Mesendoderm (in vitro differentiated cells): ENCODE results near the gene FAAP100.

Experiments used
- DNase-seq: peaks from one replicate; pipeline ENCODE4 v3.0.0; 2013
- H2AK5ac ChIP-seq: 2 replicates; pipeline ENCODE4 v1.6.1; 2013; ENCODE audit warnings: low read length, inconsistent platforms
- H2BK120ac ChIP-seq: 2 replicates; pipeline ENCODE4 v1.6.1; 2013; ENCODE audit warnings: low read depth, mild to moderate bottlenecking, low read length, moderate library complexity, mixed read lengths
- H2BK15ac ChIP-seq: replicated peaks from 2 replicates; pipeline ENCODE4 v1.6.1; 2013; ENCODE audit warnings: low read depth, mild to moderate bottlenecking, moderate library complexity
- H2BK5ac ChIP-seq: 2 replicates; pipeline ENCODE4 v1.6.1; 2013; ENCODE audit warnings: low read length, inconsistent platforms
- H3K18ac ChIP-seq: 2 replicates; pipeline ENCODE4 v1.6.1; 2013; ENCODE audit warnings: mild to moderate bottlenecking, low read length, mixed read lengths
- H3K23ac ChIP-seq: one replicate; pipeline ENCODE4 v1.6.1; 2013; ENCODE audit warnings: low read length
- H3K27ac ChIP-seq: 2 replicates; pipeline ENCODE4 v1.5.1; 2013; ENCODE audit warnings: low read depth, mild to moderate bottlenecking, inconsistent platforms, low read length, moderate library complexity
- H3K27me3 ChIP-seq: 2 replicates; pipeline ENCODE4 v1.6.1; 2013; ENCODE audit warnings: low read length, control low read depth, mild to moderate bottlenecking, inconsistent platforms; ENCODE audit not compliant: insufficient read depth, poor library complexity
- H3K36me3 ChIP-seq: 2 replicates; pipeline ENCODE4 v1.6.1; 2013; ENCODE audit warnings: low read length, inconsistent platforms; ENCODE audit not compliant: control insufficient read depth, insufficient read depth
- H3K4ac ChIP-seq: one replicate; pipeline ENCODE4 v1.6.1; 2013; ENCODE audit warnings: low read depth, mild to moderate bottlenecking, low read length, moderate library complexity
- H3K4me1 ChIP-seq: 2 replicates; pipeline ENCODE4 v1.6.1; 2013; ENCODE audit warnings: low read depth, low read length, inconsistent platforms; ENCODE audit not compliant: control insufficient read depth
- H3K4me2 ChIP-seq: 2 replicates; pipeline ENCODE4 v1.6.1; 2013; ENCODE audit warnings: low read length
- H3K4me3 ChIP-seq: 2 replicates; pipeline ENCODE4 v1.5.1; 2013; ENCODE audit warnings: mild to moderate bottlenecking, low read length
- H3K56ac ChIP-seq: one replicate; pipeline ENCODE4 v1.6.1; 2013; ENCODE audit warnings: low read length
- H3K79me1 ChIP-seq: 2 replicates; pipeline ENCODE4 v1.6.1; 2013; ENCODE audit warnings: low read length, inconsistent platforms
- H3K79me2 ChIP-seq: 2 replicates; pipeline ENCODE4 v1.6.1; 2013; ENCODE audit warnings: mild to moderate bottlenecking, low read length; ENCODE audit not compliant: control insufficient read depth, insufficient read depth
- H3K9ac ChIP-seq: 2 replicates; pipeline ENCODE4 v1.6.1; 2013; ENCODE audit warnings: low read length, inconsistent platforms
- H4K5ac ChIP-seq: one replicate; pipeline ENCODE4 v1.6.1; 2013; ENCODE audit warnings: low read length
- H4K8ac ChIP-seq: one replicate; pipeline ENCODE4 v1.6.1; 2013; ENCODE audit warnings: low read depth, mild to moderate bottlenecking, control low read depth, low read length, moderate library complexity
- WGBS: extraction: QIAGEN DNeasy Blood & Tissue Kit; methylation state at CpG from one replicate; pipeline ENCODE4 v1.1.7; 2013; ENCODE audit warnings: low lambda C conversion rate, missing lambda C conversion rate; ENCODE audit not compliant: insufficient coverage; ENCODE audit errors: extremely low coverage; 5-methylcytosine and 5-hydroxymethylcytosine counted together

Gene FAAP100

DNA sequence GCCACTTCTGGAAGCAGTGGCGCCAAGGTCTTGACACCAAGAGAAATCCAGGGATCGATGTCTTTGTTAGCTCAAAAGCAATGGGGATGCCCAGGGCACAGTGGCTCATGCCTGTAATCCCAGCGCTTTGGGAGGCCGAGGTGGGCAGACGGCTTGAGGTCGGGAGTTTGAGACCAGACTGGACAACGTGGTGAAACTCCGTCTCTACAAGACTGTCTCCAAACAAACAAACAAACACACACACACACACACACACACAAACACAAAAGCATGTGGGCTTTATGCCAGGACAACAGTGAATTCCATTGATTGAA, 22.4 kb upstream of the FAAP100 start:
- Histone ChIP-seq H2BK120ac (no peak overlapping the region), H3K4me2 (no peak overlapping the region), H3K18ac (no peak overlapping the region), H3K56ac (no peak overlapping the region), H3K23ac (no peak overlapping the region), H4K5ac (no peak overlapping the region), H3K36me3 (peaks cover 24% of the 10 kb centered on the region), H2AK5ac (no peak overlapping the region), H3K4ac (no peak overlapping the region), H2BK5ac (no peak overlapping the region), H4K8ac (no peak overlapping the region), H3K27me3 (no peaks in the 10 kb centered on the region), H3K4me1 (no peaks in the 10 kb centered on the region), H3K27ac (no peak overlapping the region), H3K79me1 (peaks cover 2% of the 10 kb centered on the region), H2BK15ac (no peak overlapping the region), H3K4me3 (no peak overlapping the region), H3K9ac (no peak overlapping the region), H3K79me2 (no peaks in the 10 kb centered on the region)
- WGBS: no CpG with 5 or more reads among the region's 8 CpGs
- no peak for DNase-seq

DNA sequence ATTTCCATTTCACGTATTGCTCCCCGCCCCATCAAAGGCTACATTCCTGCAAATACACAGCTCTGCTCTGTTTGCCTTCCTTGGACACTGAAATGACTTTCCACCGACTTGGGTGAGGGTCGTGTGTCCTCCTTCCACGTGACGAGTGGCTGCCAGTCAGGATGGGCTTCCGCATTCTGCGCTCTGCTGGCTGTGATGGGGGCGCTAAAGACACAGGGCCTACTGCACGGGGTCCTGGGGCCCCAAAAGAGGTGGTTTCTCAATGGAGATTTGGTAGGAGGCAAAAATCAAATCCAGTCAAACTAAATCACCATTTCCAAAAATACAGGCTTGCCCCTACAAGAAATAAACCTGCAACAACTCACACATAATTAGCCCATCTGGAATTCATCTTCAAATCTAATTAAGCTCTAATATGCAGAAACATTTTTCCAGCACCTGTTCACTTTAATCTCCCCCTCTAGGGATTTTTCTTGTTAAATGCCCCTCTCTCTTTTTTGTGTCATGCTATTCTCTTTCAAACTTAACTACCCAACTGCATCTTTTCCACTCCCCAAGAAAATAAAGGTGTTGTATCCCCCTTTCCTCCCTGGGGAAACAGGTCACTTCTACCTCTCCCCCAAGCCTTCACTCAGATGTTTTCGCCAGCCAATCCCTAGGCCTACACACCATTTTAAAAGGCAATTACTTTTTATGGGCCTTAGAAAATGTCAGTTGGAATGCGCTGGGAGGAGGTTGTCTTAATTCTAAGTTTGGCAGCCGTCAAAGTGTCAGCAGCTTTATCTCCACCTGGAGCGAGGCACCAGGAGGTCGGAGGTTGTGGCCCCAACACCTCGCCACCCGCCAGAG, 21.9 kb upstream of the FAAP100 start:
- Histone ChIP-seq H3K4me1 (no peaks in the 10 kb centered on the region), H3K27me3 (no peaks in the 10 kb centered on the region), H3K18ac (no peak overlapping the region), H2BK15ac (no peak overlapping the region), H3K27ac (no peak overlapping the region), H3K79me2 (no peaks in the 10 kb centered on the region), H3K79me1 (no peaks in the 10 kb centered on the region), H3K56ac (no peak overlapping the region), H2BK5ac (no peak overlapping the region), H2AK5ac (no peak overlapping the region), H2BK120ac (no peak overlapping the region), H3K23ac (no peak overlapping the region), H3K4me3 (no peak overlapping the region), H3K36me3 (peaks cover 24% of the 10 kb centered on the region), H4K8ac (no peak overlapping the region), H3K9ac (no peak overlapping the region), H4K5ac (no peak overlapping the region), H3K4ac (no peak overlapping the region), H3K4me2 (no peak overlapping the region)
- DNase-seq: no peak
- WGBS: no CpG with 5 or more reads among the region's 17 CpGs

DNA sequence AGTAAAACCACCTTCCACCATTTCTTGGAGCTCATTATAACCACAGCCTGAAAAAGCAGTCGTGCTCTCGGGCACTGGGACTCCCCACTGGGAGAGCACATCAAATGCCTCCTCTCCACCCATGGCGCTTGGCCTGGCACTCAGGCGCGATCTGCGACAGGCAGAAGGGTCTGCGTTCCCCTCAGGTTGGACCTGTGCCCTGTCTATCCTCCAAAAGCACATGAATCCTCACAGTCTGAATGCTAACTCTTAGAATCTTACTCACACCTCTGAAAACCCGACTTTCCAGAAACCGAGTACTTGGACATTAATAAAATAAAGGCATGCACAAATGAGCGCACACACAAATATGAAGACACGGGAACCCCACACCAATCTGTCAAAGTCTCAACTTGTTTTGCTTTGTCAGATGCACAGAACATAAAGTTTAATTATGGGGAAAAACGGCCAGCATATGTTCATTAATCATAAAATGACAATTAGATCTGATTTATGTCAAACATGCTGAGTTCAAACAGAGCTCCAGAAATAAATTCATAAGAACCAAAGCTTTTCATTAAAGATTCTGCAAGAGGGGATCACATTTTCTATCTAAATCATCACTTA, 20.5 kb upstream of the FAAP100 start:
- H3K4ac ChIP-seq: no peak overlapping the region
- no peak for DNase-seq
- no peak overlapping the region for H3K9ac ChIP-seq
- no peak overlapping the region for H3K56ac ChIP-seq
- H2BK15ac ChIP-seq: no peak overlapping the region
- no peaks in the 10 kb centered on the region for H3K4me1 ChIP-seq
- no peak overlapping the region for H4K8ac ChIP-seq
- no peak overlapping the region for H3K18ac ChIP-seq
- no peaks in the 10 kb centered on the region for H3K79me2 ChIP-seq
- H3K27me3 ChIP-seq: no peaks in the 10 kb centered on the region
- no peak overlapping the region for H3K27ac ChIP-seq
- no peak overlapping the region for H2AK5ac ChIP-seq
- H3K4me3 ChIP-seq: no peak overlapping the region
- no peak overlapping the region for H4K5ac ChIP-seq
- H2BK120ac ChIP-seq: no peak overlapping the region
- H3K23ac ChIP-seq: no peak overlapping the region
- peaks cover 29% of the 10 kb centered on the region for H3K36me3 ChIP-seq
- no peak overlapping the region for H2BK5ac ChIP-seq
- no peak overlapping the region for H3K4me2 ChIP-seq
- H3K79me1 ChIP-seq: no peaks in the 10 kb centered on the region
- no CpG with 5 or more reads among the region's 12 CpGs for WGBS

DNA sequence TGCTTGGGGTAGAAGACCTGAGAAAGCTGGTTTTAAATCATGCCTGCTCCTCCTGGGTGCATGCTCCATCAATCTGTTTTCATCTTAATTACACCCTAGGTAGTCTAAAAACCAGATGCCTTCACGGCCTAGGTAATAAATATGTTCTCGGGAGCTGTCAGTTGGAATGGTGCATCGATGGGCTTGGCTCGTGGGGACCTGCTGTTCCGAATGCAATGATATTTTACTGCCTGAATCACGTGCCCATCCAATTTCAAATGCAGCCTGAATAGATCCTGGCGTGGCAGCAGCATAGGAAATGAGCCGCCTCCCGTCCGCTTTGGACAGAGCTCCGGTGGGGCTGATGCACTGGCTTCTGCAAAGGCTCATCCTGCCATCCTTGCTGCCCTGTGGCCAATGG, 18.8 kb upstream of the FAAP100 start:
- H3K79me2 ChIP-seq: no peaks in the 10 kb centered on the region
- WGBS: no CpG with 5 or more reads among the region's 11 CpGs

DNA sequence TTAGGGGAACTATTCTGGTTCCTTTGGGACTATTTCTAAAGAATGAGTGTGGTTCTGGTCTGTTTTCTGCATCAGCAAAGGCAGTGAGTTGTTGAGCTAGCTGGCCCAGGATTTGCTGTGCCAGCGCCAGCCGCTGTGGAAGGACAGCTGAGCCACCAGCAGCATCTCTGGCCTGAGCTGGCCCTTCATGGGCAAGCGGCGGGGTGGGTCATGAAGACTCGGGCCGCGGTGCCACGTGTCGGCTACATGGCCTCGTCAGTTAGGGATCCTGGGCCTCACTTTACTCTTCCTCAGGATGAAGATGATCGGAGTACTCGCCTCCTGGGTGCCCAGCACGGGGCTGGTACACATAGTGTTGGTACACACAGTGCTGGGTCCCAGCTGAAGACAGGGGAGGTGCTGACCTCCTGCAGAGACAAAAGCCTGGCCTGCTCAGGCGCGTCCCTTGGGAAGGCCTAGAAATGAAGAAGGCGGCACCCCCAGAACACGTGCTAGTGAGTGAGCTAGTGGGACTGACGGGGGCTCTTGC, 17.9 kb upstream of the FAAP100 start:
- H3K36me3 ChIP-seq: peaks cover 38% of the 10 kb centered on the region
- no peak overlapping the region for H3K4me2 ChIP-seq
- H3K4me3 ChIP-seq: no peak overlapping the region
- H3K27ac ChIP-seq: no peak overlapping the region
- no peak overlapping the region for H3K56ac ChIP-seq
- no CpG with 5 or more reads among the region's 18 CpGs for WGBS
- DNase-seq: no peak
- H3K23ac ChIP-seq: no peak overlapping the region
- H3K18ac ChIP-seq: no peak overlapping the region
- H4K5ac ChIP-seq: no peak overlapping the region
- no peak overlapping the region for H2BK5ac ChIP-seq
- no peak overlapping the region for H2BK120ac ChIP-seq
- H3K4ac ChIP-seq: no peak overlapping the region
- H3K9ac ChIP-seq: no peak overlapping the region
- no peak overlapping the region for H2BK15ac ChIP-seq
- H3K27me3 ChIP-seq: no peaks in the 10 kb centered on the region
- no peak overlapping the region for H4K8ac ChIP-seq
- H3K79me2 ChIP-seq: no peaks in the 10 kb centered on the region
- no peaks in the 10 kb centered on the region for H3K4me1 ChIP-seq
- no peaks in the 10 kb centered on the region for H3K79me1 ChIP-seq
- H2AK5ac ChIP-seq: no peak overlapping the region

More for the DNA sequence above, 18.8 kb upstream of the FAAP100 start:
- H3K27me3 ChIP-seq: no peaks in the 10 kb centered on the region
- no peak overlapping the region for H3K56ac ChIP-seq
- H3K4me3 ChIP-seq: no peak overlapping the region
- H3K27ac ChIP-seq: no peak overlapping the region
- no peak overlapping the region for H4K5ac ChIP-seq
- H3K36me3 ChIP-seq: peaks cover 37% of the 10 kb centered on the region
- H3K4me1 ChIP-seq: no peaks in the 10 kb centered on the region
- no peak overlapping the region for H3K9ac ChIP-seq
- no peak overlapping the region for H2AK5ac ChIP-seq
- H3K79me1 ChIP-seq: no peaks in the 10 kb centered on the region
- H3K4ac ChIP-seq: no peak overlapping the region
- no peak for DNase-seq
- H2BK15ac ChIP-seq: no peak overlapping the region
- no peak overlapping the region for H4K8ac ChIP-seq
- H2BK120ac ChIP-seq: no peak overlapping the region
- H2BK5ac ChIP-seq: no peak overlapping the region
- H3K4me2 ChIP-seq: no peak overlapping the region
- H3K18ac ChIP-seq: no peak overlapping the region
- no peak overlapping the region for H3K23ac ChIP-seq
